Measurements from ENCODE around the gene ACER3.

DNA sequence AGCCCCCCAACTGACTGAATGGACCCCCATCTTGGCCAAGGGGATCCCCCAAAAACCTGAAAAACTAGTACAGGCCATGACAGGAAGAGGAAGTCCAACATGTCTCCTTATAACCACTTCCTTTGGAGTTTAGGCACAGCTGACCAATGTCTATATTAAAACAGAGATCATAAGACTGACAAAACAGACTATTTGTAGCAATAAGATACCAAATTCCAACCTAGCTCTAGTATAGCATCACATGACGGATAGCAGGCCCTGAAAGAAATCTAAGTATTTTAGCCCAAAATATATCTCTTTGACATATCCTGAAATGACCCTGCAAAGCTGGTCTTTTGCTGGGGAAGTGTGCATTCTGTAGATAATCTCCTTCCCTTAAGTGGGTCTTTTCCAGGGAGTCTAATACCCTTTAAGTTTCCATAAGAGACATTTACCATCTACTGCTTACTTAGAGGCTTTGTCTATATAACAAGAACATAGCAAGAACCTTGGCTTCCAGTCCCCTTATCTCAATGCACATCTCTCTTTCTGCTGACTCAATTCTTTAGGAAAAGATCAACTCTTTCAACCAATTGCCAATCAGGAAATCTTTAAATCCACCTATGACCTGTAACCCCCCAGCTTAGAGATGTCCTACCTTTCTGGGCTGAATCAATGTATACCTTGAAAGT lies 34.9 kb upstream of the ACER3 start:
- TF ChIP-seq POLR2A (IDR thresholded peaks at IDR 0.05): no peak
- no peak for TF ChIP-seq CTCF (IDR thresholded peaks at IDR 0.05)
- no peak for TF ChIP-seq EP300 (IDR thresholded peaks at IDR 0.05)
- TF ChIP-seq POLR2AphosphoS5 (IDR thresholded peaks at IDR 0.05): no peak

Measured in sigmoid colon (tissue), 4 donors.